Suppressor macrophage treated with lipopolysaccharide for 4 hours (primary cell): Measurements from ENCODE around the gene FRMPD2.
A peak's percentile ranks its signal among the peaks of the same experiment; 100 is the strongest.
"Not testable (repeated sequence)": the region's sequence is repeated elsewhere in the genome, so short reads cannot be mapped to it uniquely, and the experiment has no call there.

ENCODE experiments used
- DNase-seq: peaks from one replicate; pipeline ENCODE4 v3.0.0-alpha.2; 2020

The FRMPD2 gene

DNA sequence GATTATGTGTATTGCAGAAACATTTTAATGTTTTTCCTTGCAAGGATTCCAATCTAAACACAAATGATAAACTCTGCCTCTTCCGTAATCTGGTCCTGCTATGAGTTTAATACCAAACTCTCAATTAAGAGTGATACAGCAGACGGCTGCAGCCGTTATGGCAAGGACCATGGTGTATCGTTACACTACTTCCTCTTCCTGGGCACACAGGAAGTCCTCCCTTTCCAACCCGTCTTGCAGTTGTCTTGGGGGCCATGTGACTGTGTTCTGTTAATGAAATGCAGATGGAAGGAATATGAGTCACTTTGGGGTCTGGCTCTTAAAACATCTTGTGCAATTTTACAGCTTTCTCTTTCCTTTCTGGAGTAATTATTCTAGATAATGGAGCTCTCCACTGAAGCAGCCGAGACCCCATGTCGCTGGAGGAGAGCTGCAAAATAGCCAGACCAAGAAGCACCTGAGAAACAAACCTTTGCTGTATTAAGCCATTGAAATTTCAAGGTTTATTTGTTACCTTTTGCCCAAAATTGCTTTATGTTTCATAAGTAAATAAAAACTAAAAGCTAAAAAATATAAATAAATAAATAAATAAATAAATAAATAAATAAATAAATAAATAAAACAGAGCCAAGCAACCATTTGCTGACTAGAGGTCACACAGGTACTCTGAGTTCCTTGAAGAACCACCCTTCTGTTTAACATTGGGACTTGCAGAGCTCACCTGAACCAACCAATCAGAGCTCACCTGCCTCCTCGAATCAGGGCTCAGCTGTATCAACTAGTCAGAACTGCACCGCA, 74.7 kb downstream of the FRMPD2 start:
- peak; percentile 81 for DNase-seq

DNA sequence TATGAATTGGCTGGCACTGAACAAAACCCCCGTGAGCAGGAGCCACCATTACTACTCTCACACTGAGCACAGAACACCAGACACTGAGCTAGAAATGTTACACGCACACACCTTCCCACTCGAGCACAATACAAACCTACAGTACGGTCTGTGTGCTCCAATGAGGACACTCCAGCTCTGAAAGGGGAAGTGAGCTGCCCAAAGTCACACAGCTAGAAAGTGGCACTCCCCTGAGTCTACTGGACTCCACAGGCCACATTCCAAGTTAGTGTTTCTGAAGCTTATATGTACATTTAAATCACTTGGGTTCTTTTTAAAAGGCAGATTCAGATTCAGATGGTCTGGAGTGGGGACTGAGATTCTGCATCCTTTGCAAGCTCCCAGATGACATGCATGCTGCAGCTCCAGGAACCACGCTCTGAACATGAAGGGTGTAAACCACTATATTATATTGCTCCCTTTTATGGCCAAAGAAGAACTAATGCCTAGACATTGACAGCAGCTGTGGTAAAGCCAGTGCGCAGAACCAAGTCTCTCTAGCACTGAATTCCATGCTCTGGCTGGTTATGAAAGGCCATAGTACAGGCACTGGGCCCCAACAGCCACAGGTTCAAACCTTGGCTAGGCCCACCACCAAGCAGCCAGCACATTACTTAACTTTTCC, 77.1 kb downstream of the FRMPD2 start:
- no peak for DNase-seq

DNA sequence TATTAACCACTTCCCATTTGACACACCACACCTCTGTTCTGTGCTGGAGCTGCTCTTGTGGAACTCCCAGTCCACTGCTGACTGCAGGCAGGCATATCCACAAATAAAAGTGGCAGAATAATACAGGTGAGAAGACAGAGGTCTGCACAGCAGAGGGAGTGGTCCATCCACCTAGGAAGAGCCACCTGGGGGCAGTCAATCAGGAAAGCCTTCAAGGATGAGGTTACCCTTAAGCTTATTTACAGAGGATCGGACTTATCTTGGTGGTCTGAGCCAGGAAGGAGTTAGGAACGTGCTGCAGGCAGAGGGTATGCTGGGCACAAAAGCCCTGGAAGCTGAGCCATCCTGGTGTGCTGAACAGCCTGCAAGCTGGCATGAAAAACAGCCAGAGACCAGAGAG, 78.7 kb downstream of the FRMPD2 start:
- DNase-seq: no peak

DNA sequence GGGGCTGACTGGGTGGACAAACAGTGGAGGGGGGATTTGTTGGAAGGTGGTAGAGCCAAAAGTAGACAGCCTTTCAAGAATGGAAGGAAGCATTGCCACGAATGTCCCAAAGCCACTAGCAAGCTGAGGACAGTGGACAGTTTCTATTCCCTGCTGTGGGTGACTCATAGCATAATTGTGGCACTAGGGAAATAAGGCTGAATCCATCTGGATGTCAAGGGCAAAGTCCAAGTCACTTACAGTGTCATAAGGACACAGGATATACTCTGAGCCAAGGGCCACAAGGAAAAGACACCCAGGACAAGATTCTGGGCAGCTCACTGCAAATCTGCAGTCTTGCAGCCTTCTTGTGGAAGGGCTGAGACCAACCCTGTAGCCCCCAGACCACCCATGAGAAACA, 79.7 kb downstream of the FRMPD2 start:
- DNase-seq: no peak

- DNase-seq: no peak
These were observed 80.9 kb downstream of the FRMPD2 start for GRCh38 chr10:48193556-48193955.

- no peak for DNase-seq
These were observed 81.5 kb downstream of the FRMPD2 start for GRCh38 chr10:48192881-48193450.

- DNase-seq: no peak
These were observed 86.6 kb downstream of the FRMPD2 start for GRCh38 chr10:48187713-48188485.

DNA sequence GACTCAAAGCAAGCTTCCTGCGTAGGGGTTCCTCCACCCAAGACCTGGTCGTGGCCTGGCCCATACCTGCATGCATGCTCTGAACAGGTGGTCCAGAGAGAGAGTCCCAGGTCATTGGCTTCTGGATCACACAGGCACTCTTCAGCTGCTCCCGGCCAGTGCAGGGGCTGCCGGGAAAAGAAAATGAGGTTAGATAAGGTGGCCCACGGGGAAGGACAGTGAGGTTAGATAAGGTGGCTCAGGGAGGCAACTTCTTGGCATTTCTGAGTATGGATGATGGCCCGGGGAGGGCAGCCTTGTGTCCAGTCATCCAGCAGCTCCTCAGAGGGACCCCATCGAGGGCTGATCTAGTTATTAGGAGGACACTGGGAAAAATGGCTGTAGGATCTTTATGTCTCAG, 87.4 kb downstream of the FRMPD2 start:
- no peak for DNase-seq

DNA sequence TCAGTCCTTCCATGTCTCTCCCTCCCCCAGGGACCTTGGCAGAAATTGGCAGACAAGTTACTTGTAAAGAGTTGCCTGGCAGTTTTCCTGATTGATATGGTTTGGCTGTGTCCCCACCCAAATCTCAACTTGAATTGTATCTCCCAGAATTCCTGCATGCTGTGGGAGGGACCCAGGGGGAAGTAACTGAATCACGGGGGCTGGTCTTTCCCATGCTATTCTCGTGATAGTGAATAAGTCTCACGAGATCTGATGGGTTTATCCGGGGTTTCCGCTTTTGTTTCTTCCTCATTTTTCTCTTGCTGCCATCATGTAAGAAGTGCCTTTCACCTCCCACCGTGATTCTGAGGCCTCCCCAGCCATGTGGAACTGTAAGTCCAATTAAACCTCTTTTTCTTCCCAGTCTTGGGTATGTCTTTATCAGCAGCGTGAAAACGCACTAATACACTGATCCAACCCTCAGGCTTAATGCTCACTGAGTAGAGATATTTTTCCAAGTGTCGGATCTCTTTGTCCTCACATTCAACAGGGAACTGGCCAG, 88.2 kb downstream of the FRMPD2 start:
- DNase-seq: not testable (repeated sequence)

DNA sequence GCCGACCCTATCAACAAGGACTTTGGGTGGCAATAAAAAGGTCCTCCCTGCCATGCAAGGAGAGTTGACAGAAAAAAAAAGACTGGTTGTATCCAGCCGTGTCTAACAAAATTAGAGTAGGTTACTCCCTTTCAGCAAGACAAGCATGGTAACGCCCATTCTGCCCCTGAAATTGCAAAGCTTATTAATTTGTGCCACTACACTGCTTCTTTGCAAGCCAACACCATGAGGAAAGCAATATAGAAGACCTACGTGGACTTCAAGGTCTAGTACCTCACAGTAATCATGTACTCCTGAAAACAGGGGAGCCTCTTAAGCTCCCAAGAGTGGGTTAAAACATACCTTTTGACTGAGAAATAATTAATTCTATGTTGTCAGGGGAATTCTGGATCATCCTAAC, 90.3 kb downstream of the FRMPD2 start:
- no peak for DNase-seq

DNA sequence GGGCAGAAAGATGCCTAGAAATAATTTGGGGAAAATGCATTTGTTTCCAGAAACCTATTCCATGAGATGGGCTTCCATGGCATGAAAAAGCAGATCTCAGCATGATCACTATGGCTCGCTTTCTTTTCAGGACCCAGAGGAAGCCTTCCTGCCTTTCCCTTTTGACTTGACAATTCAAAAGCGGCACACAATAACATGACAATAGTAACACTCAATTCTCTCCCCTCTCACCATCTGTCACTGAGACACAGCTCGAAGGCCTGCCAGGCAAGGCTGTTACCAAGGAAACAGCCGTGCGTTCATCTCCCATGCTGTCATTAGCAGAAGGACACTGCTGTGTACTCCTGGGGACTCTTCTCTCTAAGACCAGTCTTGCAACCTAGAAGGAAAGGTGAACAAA, 101.8 kb downstream of the FRMPD2 start:
- not testable (repeated sequence) for DNase-seq

DNA sequence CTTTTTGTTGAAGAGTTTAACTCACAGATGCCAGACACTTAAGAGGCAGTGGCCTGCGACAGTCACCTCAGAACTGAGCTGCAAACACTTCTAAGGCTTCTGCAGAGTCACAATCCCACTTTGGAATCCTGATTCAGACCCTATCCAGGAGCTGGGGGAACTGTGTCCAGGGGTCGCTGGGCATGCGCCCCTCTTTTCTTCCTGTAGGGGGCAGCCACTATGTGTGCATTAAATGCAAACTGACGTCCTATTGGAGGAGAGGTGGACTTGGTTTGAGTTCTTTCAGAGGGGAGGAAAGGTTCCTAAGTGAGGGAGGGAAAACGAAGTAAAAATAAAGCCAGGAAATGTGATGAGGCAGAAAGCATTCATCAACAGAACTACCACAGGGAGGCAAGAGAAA, 113.8 kb downstream of the FRMPD2 start:
- not testable (repeated sequence) for DNase-seq

DNA sequence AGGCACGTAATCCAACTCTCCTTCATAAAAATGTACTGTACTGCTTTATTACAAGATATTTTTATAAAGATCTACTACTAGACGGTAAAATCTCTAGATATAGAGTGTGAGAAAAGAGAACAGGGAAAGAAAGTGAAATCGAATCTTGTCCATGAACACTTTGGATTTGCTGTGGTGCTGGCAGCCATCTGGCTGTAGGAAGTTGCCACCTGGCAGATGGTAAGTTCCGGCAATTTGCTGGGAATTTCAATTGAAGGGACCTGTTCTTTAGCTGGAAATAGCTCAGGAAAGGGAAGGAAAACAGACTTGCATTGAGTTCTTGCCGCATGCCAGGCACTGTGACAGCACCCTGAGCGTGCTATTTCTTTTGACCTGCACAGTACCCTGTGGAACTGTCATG, 114.3 kb downstream of the FRMPD2 start:
- not testable (repeated sequence) for DNase-seq

DNA sequence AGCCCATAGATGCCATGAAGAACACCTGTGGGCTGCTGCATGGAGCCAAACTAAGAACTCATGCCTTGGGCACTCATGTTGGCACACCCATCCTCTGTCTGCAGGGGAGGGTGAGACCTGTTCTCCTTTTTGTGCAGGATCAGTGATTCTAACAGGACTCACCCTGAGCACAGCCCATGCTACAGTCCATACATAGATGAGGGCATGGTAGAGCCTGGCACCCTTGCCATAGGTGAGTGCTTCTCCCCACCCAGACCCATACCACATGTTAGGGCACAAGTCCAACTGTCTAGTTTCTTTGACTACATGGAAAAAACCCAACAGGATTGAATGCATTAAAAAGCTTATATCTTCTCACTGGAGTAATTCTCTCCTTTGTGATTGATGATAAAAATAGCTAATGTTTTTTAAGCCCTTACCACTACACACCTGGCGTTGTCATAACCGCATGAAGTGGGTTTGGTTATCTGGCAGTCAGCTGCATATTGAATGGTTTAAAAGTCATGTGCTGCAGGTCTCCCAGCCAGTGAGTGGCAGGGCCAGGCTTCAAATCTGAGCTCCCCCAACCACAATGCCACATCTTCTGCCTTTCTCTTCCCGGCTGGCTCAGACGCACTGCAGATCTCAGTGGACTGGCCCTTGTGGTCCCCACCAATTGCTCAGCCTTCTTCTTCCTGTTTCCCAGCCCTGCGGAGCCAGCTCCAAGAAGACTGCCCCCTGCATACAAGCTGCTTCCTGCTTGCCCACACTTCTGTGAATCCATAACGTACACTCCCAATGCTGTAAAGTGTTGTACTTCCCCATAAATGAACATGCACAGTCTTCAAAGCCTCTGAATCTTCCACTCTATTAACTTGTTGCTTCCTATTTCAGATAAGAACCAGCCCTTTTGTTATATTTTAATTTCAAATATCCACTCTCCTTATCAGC, 120.0 kb downstream of the FRMPD2 start:
- DNase-seq: peak; percentile 28

DNA sequence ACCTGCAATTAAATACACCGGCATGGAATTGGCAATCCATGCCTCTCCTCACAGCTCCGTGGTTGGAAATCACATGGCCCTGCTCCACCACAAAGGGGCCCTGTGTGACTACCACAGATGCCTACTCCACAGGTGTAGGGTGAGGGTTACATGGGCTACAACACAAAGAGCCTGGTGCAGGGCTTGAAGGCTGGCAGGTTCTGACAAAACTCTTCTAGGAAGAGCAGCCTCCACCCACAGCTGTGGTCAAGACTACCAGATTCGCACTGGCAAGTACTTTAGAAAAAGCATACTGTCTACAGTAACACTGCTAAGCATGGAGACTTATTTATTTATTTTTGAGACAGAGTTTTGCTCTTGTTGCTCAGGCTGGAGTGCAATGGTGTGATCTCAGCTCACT, 126.9 kb downstream of the FRMPD2 start:
- not testable (repeated sequence) for DNase-seq

GRCh38 chr10:48143721-48144642, 130.5 kb downstream of the FRMPD2 start:
- not testable (repeated sequence) for DNase-seq

- DNase-seq: not testable (repeated sequence)
These were observed 133.5 kb downstream of the FRMPD2 start for GRCh38 chr10:48140949-48141348.

GRCh38 chr10:48139953-48140850, 134.3 kb downstream of the FRMPD2 start:
- DNase-seq: not testable (repeated sequence)

DNA sequence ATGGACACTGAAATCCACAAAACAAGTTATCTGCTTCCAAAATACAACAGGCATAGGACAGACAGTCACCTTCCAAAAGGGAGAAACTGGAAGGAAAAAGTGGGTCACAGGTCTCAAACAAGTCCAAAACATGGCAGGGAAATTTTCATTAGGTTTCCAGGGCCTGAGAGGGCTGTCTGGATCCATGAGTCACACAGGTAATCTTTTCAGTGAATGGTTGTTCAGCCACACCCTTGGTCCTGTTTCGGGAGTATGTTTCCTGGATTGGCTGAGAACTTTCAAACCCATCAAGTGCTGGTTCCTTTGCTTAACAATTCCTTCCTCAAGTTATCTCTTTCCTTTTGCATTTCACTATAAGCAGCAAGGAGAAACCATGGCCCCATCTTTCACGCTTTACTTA, 145.5 kb downstream of the FRMPD2 start:
- DNase-seq: not testable (repeated sequence)

GRCh38 chr10:48126251-48126650, 148.2 kb downstream of the FRMPD2 start:
- not testable (repeated sequence) for DNase-seq
